Fibroblast of lung (primary cell): Measurements from ENCODE around the gene BPTF.

ENCODE experiments used
- EZH2 ChIP-seq: IDR thresholded peaks from 2 replicates; pipeline ENCODE4 v1.5.1; 2012; ENCODE audit warnings: low read length, control low read depth, mild to moderate bottlenecking; ENCODE audit errors: missing control alignments
- TF ChIP-seq, protein P1 (sequence below), 2 donors: IDR thresholded peaks in 1 of 2; conservative IDR thresholded peaks in 1 of 2; 1 replicate in 1 of 2; 2 replicates in 1 of 2; pipeline ENCODE4 v1.5.1; 2011 to 2012; ENCODE audit warnings: low read length in 2 of 2, control low read depth in 1 of 2, inconsistent platforms in 1 of 2, low read depth in 1 of 2, mild to moderate bottlenecking in 1 of 2

- TF ChIP-seq, protein P1, sequence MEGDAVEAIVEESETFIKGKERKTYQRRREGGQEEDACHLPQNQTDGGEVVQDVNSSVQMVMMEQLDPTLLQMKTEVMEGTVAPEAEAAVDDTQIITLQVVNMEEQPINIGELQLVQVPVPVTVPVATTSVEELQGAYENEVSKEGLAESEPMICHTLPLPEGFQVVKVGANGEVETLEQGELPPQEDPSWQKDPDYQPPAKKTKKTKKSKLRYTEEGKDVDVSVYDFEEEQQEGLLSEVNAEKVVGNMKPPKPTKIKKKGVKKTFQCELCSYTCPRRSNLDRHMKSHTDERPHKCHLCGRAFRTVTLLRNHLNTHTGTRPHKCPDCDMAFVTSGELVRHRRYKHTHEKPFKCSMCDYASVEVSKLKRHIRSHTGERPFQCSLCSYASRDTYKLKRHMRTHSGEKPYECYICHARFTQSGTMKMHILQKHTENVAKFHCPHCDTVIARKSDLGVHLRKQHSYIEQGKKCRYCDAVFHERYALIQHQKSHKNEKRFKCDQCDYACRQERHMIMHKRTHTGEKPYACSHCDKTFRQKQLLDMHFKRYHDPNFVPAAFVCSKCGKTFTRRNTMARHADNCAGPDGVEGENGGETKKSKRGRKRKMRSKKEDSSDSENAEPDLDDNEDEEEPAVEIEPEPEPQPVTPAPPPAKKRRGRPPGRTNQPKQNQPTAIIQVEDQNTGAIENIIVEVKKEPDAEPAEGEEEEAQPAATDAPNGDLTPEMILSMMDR (conservative IDR thresholded peaks at IDR 0.05 in 1 of 2, IDR thresholded peaks at IDR 0.05 in 1 of 2; ENCODE audit: low read depth in 1 of 2, low read length in 2 of 2): no peak
- TF ChIP-seq EZH2: no peak
These were observed 195.1 kb downstream of the BPTF start for GRCh38 chr17:68020409-68020756.
